IMR-90 (cell line): ENCODE measurements around the gene SLC9A3. TPM values are rescaled to one million over a fixed set of nuclear protein-coding genes. Genes with fewer than 3 reads are reported as not detected.

ENCODE experiments used
- ATAC-seq: fragments of 200-7000 bp; cut with Tn5 transposase; 2 replicates; pipeline ENCODE4 v1.9.1; 2020; ENCODE audit warnings: low read depth, mild to moderate bottlenecking, moderate library complexity
- BruUV-seq: library from RNA; stranded (reverse); fragments of 400-500 nt; replicated peaks from 2 replicates; lab custom pipeline; 2021; lab: Mats Ljungman, UMichigan
- CTCF ChIA-PET: fragments of 300-600 bp; formaldehyde crosslinking; extraction: SDS; loops from one replicate; lab custom pipeline; 2021; ENCODE audit warnings: antibody characterized with exemption; lab: Yijun Ruan, JAX
- POLR2A ChIA-PET: fragments of 300-600 bp; sonication (Branson Sonifier 250); formaldehyde crosslinking; loops from one replicate; lab custom pipeline; 2022; ENCODE audit warnings: antibody characterized with exemption; ENCODE audit not compliant: unreplicated experiment; lab: Charles Lee
- DNase-seq: peaks from one replicate; pipeline ENCODE4 v3.0.0; 2013
- H2AFZ ChIP-seq: replicated peaks from 2 replicates; pipeline ENCODE3; 2013; ENCODE audit warnings: low read length, mild to moderate bottlenecking; ENCODE audit not compliant: poor library complexity
- H2AK5ac ChIP-seq: 2 replicates; pipeline ENCODE4 v1.6.1; 2013; ENCODE audit warnings: low read depth, low read length, inconsistent platforms
- H2AK9ac ChIP-seq: replicated peaks from 2 replicates; pipeline ENCODE3; 2013; ENCODE audit warnings: mild to moderate bottlenecking, low read depth, low read length, moderate library complexity; ENCODE audit not compliant: poor library complexity
- H2BK120ac ChIP-seq: 2 replicates; pipeline ENCODE4 v1.6.1; 2013; ENCODE audit warnings: low read depth, low read length, inconsistent platforms
- H2BK15ac ChIP-seq: 3 replicates; pipeline ENCODE4 v1.6.1; 2013; ENCODE audit warnings: low read depth, low read length, inconsistent platforms
- H2BK20ac ChIP-seq: 2 replicates; pipeline ENCODE4 v1.6.1; 2013; ENCODE audit warnings: low read depth, mild to moderate bottlenecking, inconsistent platforms, low read length, moderate library complexity
- H2BK5ac ChIP-seq: 2 replicates; pipeline ENCODE4 v1.6.1; 2013; ENCODE audit warnings: mild to moderate bottlenecking, low read depth, low read length, inconsistent platforms; ENCODE audit not compliant: poor library complexity, severe bottlenecking
- H3K14ac ChIP-seq: replicated peaks from 2 replicates; pipeline ENCODE4 v1.6.1; 2013; ENCODE audit warnings: low read depth, low read length, inconsistent platforms
- H3K18ac ChIP-seq: 2 replicates; pipeline ENCODE4 v1.6.1; 2013; ENCODE audit warnings: low read depth, low read length, control low read depth
- H3K23ac ChIP-seq: 2 replicates; pipeline ENCODE4 v1.6.1; 2013; ENCODE audit warnings: low read depth, low read length, inconsistent platforms
- H3K27ac ChIP-seq: 2 replicates; pipeline ENCODE4 v1.5.1; 2013; ENCODE audit warnings: mild to moderate bottlenecking, control low read depth, low read length; ENCODE audit not compliant: insufficient read depth
- H3K27me3 ChIP-seq: 2 replicates; pipeline ENCODE4 v1.6.1; 2013; ENCODE audit warnings: low read length; ENCODE audit not compliant: control insufficient read depth, insufficient read depth
- H3K36me3 ChIP-seq: 2 replicates; pipeline ENCODE4 v1.6.1; 2013; ENCODE audit warnings: low read length, mixed read lengths; ENCODE audit not compliant: control insufficient read depth, insufficient read depth
- H3K4ac ChIP-seq: 2 replicates; pipeline ENCODE4 v1.6.1; 2013; ENCODE audit warnings: low read depth, low read length, inconsistent platforms
- H3K4me1 ChIP-seq: 2 replicates; pipeline ENCODE4 v1.6.1; 2013; ENCODE audit warnings: low read length, mixed read lengths; ENCODE audit not compliant: control insufficient read depth, insufficient read depth
- H3K4me2 ChIP-seq: 2 replicates; pipeline ENCODE4 v1.6.1; 2013; ENCODE audit warnings: low read depth, mild to moderate bottlenecking, control low read depth, low read length, moderate library complexity
- H3K4me3 ChIP-seq: 2 replicates; pipeline ENCODE4 v1.5.1; 2013; ENCODE audit warnings: low read depth, mild to moderate bottlenecking, control low read depth, low read length, moderate library complexity; ENCODE audit not compliant: insufficient read depth
- H3K56ac ChIP-seq: 2 replicates; pipeline ENCODE4 v1.6.1; 2013; ENCODE audit warnings: low read length, inconsistent platforms; ENCODE audit not compliant: insufficient read depth; ENCODE audit errors: extremely low read depth
- H3K79me1 ChIP-seq, 2 experiments: 2 replicates each; pipeline ENCODE4 v1.6.1; 2013; ENCODE audit warnings: low read length in 2 of 2, inconsistent platforms in 1 of 2, low read depth in 1 of 2
- H3K9ac ChIP-seq: 2 replicates; pipeline ENCODE4 v1.6.1; 2013; ENCODE audit warnings: low read depth, low read length, control low read depth
- H3K9me1 ChIP-seq: 2 replicates; pipeline ENCODE4 v1.6.1; 2013; ENCODE audit warnings: low read length, inconsistent platforms; ENCODE audit not compliant: insufficient read depth
- H3K9me3 ChIP-seq: 2 replicates; pipeline ENCODE4 v1.6.1; 2013; ENCODE audit warnings: low read length; ENCODE audit not compliant: control insufficient read depth, insufficient read depth
- H4K20me1 ChIP-seq: 2 replicates; pipeline ENCODE4 v1.6.1; 2013; ENCODE audit warnings: low read length, inconsistent platforms; ENCODE audit not compliant: insufficient read depth
- H4K5ac ChIP-seq: 2 replicates; pipeline ENCODE4 v1.6.1; 2013; ENCODE audit warnings: mild to moderate bottlenecking, low read depth, low read length, control low read depth
- H4K8ac ChIP-seq, 2 experiments: 2 replicates each; pipeline ENCODE4 v1.6.1; 2013; ENCODE audit warnings: low read depth in 2 of 2, low read length in 2 of 2, control low read depth in 1 of 2, inconsistent platforms in 1 of 2
- H4K91ac ChIP-seq: 2 replicates; pipeline ENCODE4 v1.6.1; 2013; ENCODE audit warnings: low read depth, low read length, inconsistent platforms; ENCODE audit not compliant: insufficient read depth
- CEBPB ChIP-seq: IDR thresholded peaks from 2 replicates; pipeline ENCODE4 v1.6.1; 2012; ENCODE audit warnings: low read depth, low read length, improper control_type of control experiment
- CHD1 ChIP-seq: IDR thresholded peaks from 2 replicates; pipeline ENCODE4 v1.6.1; 2012; ENCODE audit warnings: low read depth, low read length, improper control_type of control experiment
- NFE2L2 ChIP-seq: fragments of 150-350 bp; IDR thresholded peaks from 2 replicates; pipeline ENCODE4 v1.6.1; 2016; ENCODE audit warnings: low read depth, mild to moderate bottlenecking, low read length
- RCOR1 ChIP-seq: IDR thresholded peaks from 2 replicates; pipeline ENCODE4 v1.6.1; 2012; ENCODE audit warnings: mild to moderate bottlenecking, low read length, improper control_type of control experiment; ENCODE audit not compliant: insufficient replicate concordance
- WGBS, 2 experiments: methylation state at CpG; one replicate each; pipeline versions ENCODE4 v1.1.5 to v1.1.7; 2013; ENCODE audit warnings: missing lambda C conversion rate in 2 of 2; ENCODE audit not compliant: insufficient read length in 1 of 2; ENCODE audit errors: extremely low coverage in 2 of 2; 5-methylcytosine and 5-hydroxymethylcytosine counted together
- dilution Hi-C: fragments of 300-500 bp; cut with HindIII; formaldehyde crosslinking; loops from one replicate; pipeline ENCODE4 v1.14.3; 2018; ENCODE audit warnings: low sequenced_read_pairs; ENCODE audit not compliant: unreplicated experiment
- in situ Hi-C: fragments of 300-500 bp; cut with MboI; formaldehyde crosslinking; loops from 3 replicates; pipeline ENCODE4 v1.14.3; 2019; ENCODE audit warnings: low sequenced_read_pairs, inconsistent platforms, mixed read lengths
- intact Hi-C: fragments of 100-400 bp; cut with micrococcal nuclease; formaldehyde crosslinking; loops from 2 replicates; pipeline ENCODE4 v1.10.0; 2022
- polyA plus RNA-seq, 3 experiments: library from polyadenylated mRNA; depleted of rRNA; stranded (reverse); fragments of >200 nt; gene quantifications; 2 replicates each; pipeline ENCODE4 v1.2.3, GENCODE V29; 2012; ENCODE audit warnings: low replicate concordance in 1 of 3
- total RNA-seq: library from RNA; depleted of rRNA; stranded (reverse); fragments of >200 nt; gene quantifications from 2 replicates; pipeline ENCODE4 v1.2.3, GENCODE V29; 2012

The SLC9A3 gene
- total and polyA plus RNA-seq, 2 of the 4 experiments (the other 2 are of a cell fraction), result 0.72 to 1.5 TPM

DNA sequence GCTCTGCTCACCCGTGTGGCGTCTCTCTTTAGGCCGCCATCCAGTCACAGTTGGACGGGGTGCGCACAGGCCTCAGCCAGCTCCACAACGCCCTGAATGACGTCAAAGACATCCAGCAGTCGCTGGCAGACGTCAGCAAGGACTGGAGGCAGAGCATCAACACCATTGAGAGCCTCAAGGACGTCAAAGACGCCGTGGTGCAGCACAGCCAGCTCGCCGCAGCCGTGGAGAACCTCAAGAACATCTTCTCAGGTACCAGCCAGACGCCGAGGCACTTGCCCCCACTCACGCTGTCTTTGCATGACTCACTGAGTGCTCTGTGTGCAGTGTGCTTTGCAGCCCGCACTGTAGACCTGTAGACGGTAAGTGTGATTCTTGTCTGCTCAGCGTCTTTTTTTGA lies 76.7 kb downstream of the SLC9A3 start:
- no peak overlapping the region for H3K27ac ChIP-seq
- H3K14ac ChIP-seq, result no peak overlapping the region
- H3K9me3 ChIP-seq, result peaks cover 7% of the 10 kb centered on the region
- POLR2A ChIA-PET, result no interaction called here
- no peak overlapping the region for H4K5ac ChIP-seq
- DNase-seq, result no peak
- no peak overlapping the region for H2BK20ac ChIP-seq
- CTCF ChIA-PET, result interaction anchor here (0.6 to 1.3 kb wide), 5 partner anchors 17 to 129 kb away, joined by 3 to 5 read pairs (median 3); no protein-coding TSS in a partner anchor
- no TSS peak for BruUV-seq
- WGBS, 2 experiments, result 92% methylated on average over 14 of the region's 21 CpGs; no CpG with 5 or more reads in 1 of the 2 experiments
- H3K36me3 ChIP-seq, result peaks cover 40% of the 10 kb centered on the region
- H4K20me1 ChIP-seq, result peaks cover 15% of the 10 kb centered on the region; the same call in 1 of the 2 replicates
- intact Hi-C loops (no loop called here), dilution Hi-C loops (no loop called here), in situ Hi-C loops (no loop called here)
- ATAC-seq, result no peak
- H2AFZ ChIP-seq, result no peak overlapping the region
- no peak overlapping the region for H2AK9ac ChIP-seq
- H3K4me3 ChIP-seq, result no peak overlapping the region
- TF ChIP-seq CHD1 (no peak), CEBPB (no peak), RCOR1 (no peak), NFE2L2 (no peak)
- no peak overlapping the region for H3K56ac ChIP-seq
- no peaks in the 10 kb centered on the region; the same call in 1 of the 2 replicates for H3K9me1 ChIP-seq
- H3K9ac ChIP-seq, result no peak overlapping the region
- no peaks in the 10 kb centered on the region for H3K27me3 ChIP-seq
- H3K4me1 ChIP-seq, result peaks cover 7% of the 10 kb centered on the region; the same call in 1 of the 2 replicates
- H2AK5ac ChIP-seq, result no peak overlapping the region
- H3K18ac ChIP-seq, result no peak overlapping the region
- no peak overlapping the region for H3K4ac ChIP-seq
- peaks cover 42 to 71% of the 10 kb centered on the region in 2 experiments for H3K79me1 ChIP-seq
- H4K8ac ChIP-seq, result no peak overlapping the region
- H2BK120ac ChIP-seq, result no peak overlapping the region
- no peak overlapping the region for H2BK5ac ChIP-seq
- H3K23ac ChIP-seq, result no peak overlapping the region
- H3K4me2 ChIP-seq, result no peak overlapping the region
- no peak overlapping the region for H4K91ac ChIP-seq
- H2BK15ac ChIP-seq, result no peak overlapping the region
